ENCODE measurements around the gene DOP1A. TPM values are rescaled to one million over a fixed set of nuclear protein-coding genes. Genes with fewer than 3 reads are reported as not detected.

DOP1A gene
- total RNA-seq, 1 experiment from 2014 or later: 24.4 TPM

- no peak for TF ChIP-seq CTCF (IDR thresholded peaks at IDR 0.05; ENCODE audit: unreplicated experiment)
- Mint-ChIP-seq H3K4me1 (ENCODE audit: low read depth, unreplicated experiment) (peaks cover 8% of the 10 kb centered on the region), H3K9me3 (ENCODE audit: low read depth, unreplicated experiment) (no peaks in the 10 kb centered on the region), H3K4me3 (ENCODE audit: low read depth, unreplicated experiment) (no peak overlapping the region), H3K27me3 (ENCODE audit: unreplicated experiment) (no peaks in the 10 kb centered on the region), H3K27ac (ENCODE audit: unreplicated experiment) (no peak overlapping the region), H3K36me3 (ENCODE audit: insufficient read depth, unreplicated experiment) (no peaks in the 10 kb centered on the region)
- BruUV-seq (replicated peaks): no TSS peak
- CTCF ChIA-PET: no interaction called here
- no peak for DNase-seq
- intact Hi-C loops (cut with micrococcal nuclease; ENCODE audit: unreplicated experiment): no loop called here
Measured at GRCh38 chr6:83042467-83043053, 24.9 kb upstream of the DOP1A start.

GRCh38 chr6:83044091-83044768 is 23.2 kb upstream of the DOP1A start:
- Mint-ChIP-seq H3K4me1 (ENCODE audit: low read depth, unreplicated experiment) (peaks cover 8% of the 10 kb centered on the region), H3K27ac (ENCODE audit: unreplicated experiment) (no peak overlapping the region), H3K27me3 (ENCODE audit: unreplicated experiment) (no peaks in the 10 kb centered on the region), H3K36me3 (ENCODE audit: insufficient read depth, unreplicated experiment) (no peaks in the 10 kb centered on the region), H3K9me3 (ENCODE audit: low read depth, unreplicated experiment) (no peaks in the 10 kb centered on the region), H3K4me3 (ENCODE audit: low read depth, unreplicated experiment) (no peak overlapping the region)
- no TSS peak for BruUV-seq (replicated peaks)
- intact Hi-C loops (cut with micrococcal nuclease; ENCODE audit: unreplicated experiment): no loop called here
- CTCF ChIA-PET: no interaction called here
- no peak for DNase-seq
- no peak for TF ChIP-seq CTCF (IDR thresholded peaks at IDR 0.05; ENCODE audit: unreplicated experiment)

- H3K4me3 Mint-ChIP-seq (ENCODE audit: low read depth, unreplicated experiment): no peak overlapping the region
- BruUV-seq (replicated peaks): no TSS peak
- intact Hi-C loops (cut with micrococcal nuclease; ENCODE audit: unreplicated experiment): no loop called here
- H3K9me3 Mint-ChIP-seq (ENCODE audit: low read depth, unreplicated experiment): no peaks in the 10 kb centered on the region
- no peaks in the 10 kb centered on the region for H3K27me3 Mint-ChIP-seq (ENCODE audit: unreplicated experiment)
- TF ChIP-seq CTCF (IDR thresholded peaks at IDR 0.05; ENCODE audit: unreplicated experiment): no peak
- DNase-seq: peak; percentile 49
- H3K4me1 Mint-ChIP-seq (ENCODE audit: low read depth, unreplicated experiment): peaks cover 16% of the 10 kb centered on the region
- peak overlapping the region; percentile 78 for H3K27ac Mint-ChIP-seq (ENCODE audit: unreplicated experiment)
- CTCF ChIA-PET: interaction anchor here (0.6 to 1.0 kb wide), 3 partner anchors 18 to 800 kb away, joined by 3 to 7 read pairs (median 3); partner anchors contain the start of gene UBE3D
- no peaks in the 10 kb centered on the region for H3K36me3 Mint-ChIP-seq (ENCODE audit: insufficient read depth, unreplicated experiment)
Measured at GRCh38 chr6:83047065-83047754, 20.3 kb upstream of the DOP1A start.

GRCh38 chr6:83051377-83052172 is 15.9 kb upstream of the DOP1A start:
- Mint-ChIP-seq H3K27me3 (ENCODE audit: unreplicated experiment) (no peaks in the 10 kb centered on the region), H3K9me3 (ENCODE audit: low read depth, unreplicated experiment) (no peaks in the 10 kb centered on the region), H3K4me3 (ENCODE audit: low read depth, unreplicated experiment) (no peak overlapping the region), H3K36me3 (ENCODE audit: insufficient read depth, unreplicated experiment) (peaks cover 4% of the 10 kb centered on the region), H3K4me1 (ENCODE audit: low read depth, unreplicated experiment) (peaks cover 19% of the 10 kb centered on the region), H3K27ac (ENCODE audit: unreplicated experiment) (no peak overlapping the region)
- TF ChIP-seq CTCF (IDR thresholded peaks at IDR 0.05; ENCODE audit: unreplicated experiment): no peak
- intact Hi-C loops (cut with micrococcal nuclease; ENCODE audit: unreplicated experiment): loop anchor here (10.0 kb wide), 1 partner anchor 217 kb away; no protein-coding TSS in a partner anchor
- BruUV-seq (replicated peaks): no TSS peak
- CTCF ChIA-PET: no interaction called here
- no peak for DNase-seq
